GM12878 (cell line): Measurements from ENCODE around the gene FLT3LG. TPM values are rescaled to one million over a fixed set of nuclear protein-coding genes. Genes with fewer than 3 reads are reported as not detected.
"Not testable (repeated sequence)": the region's sequence is repeated elsewhere in the genome, so short reads cannot be mapped to it uniquely, and the experiment has no call there.

Experiments
- ATAC-seq: fragments of 200-7000 bp; cut with Tn5 transposase; 3 replicates; pipeline ENCODE4 v1.9.1; 2020; ENCODE audit warnings: mild to moderate bottlenecking, moderate library complexity
- BruUV-seq: library from RNA; stranded (reverse); fragments of 400-500 nt; replicated peaks from 2 replicates; lab custom pipeline; 2021; lab: Mats Ljungman, UMichigan
- CTCF ChIA-PET: fragments of 300-600 bp; sonication (Branson Sonifier 250); formaldehyde crosslinking; extraction: SDS; loops from one replicate; lab custom pipeline; 2021; ENCODE audit warnings: inconsistent platforms; lab: Yijun Ruan, JAX
- POLR2A ChIA-PET: fragments of 350-600 bp; formaldehyde crosslinking; extraction: SDS; loops from one replicate; lab custom pipeline; 2021; ENCODE audit warnings: inconsistent platforms; lab: Charles Lee
- RAD21 ChIA-PET: fragments of 300-600 bp; sonication (Branson Sonifier 250); formaldehyde crosslinking; loops from one replicate; lab custom pipeline; 2023; ENCODE audit warnings: antibody characterized with exemption; ENCODE audit not compliant: unreplicated experiment; lab: Charles Lee
- SMC1A ChIA-PET: fragments of 300-600 bp; sonication (Branson Sonifier 250); formaldehyde crosslinking; loops from one replicate; lab custom pipeline; 2023; ENCODE audit not compliant: unreplicated experiment, uncharacterized antibody; lab: Charles Lee
- DNase-seq: peaks from one replicate; pipeline ENCODE4 v3.0.0-alpha.2; 2011; ENCODE audit warnings: low read depth, low spot score
- FAIRE-seq: peaks from 3 replicates; lab custom pipeline; 2011; peaks lifted over from hg19 to GRCh38; lab: Jason Lieb, UNC
- H2AFZ ChIP-seq: 2 replicates; pipeline ENCODE4 v1.6.0; 2011; ENCODE audit warnings: low read depth, low read length, control low read depth; ENCODE audit not compliant: control insufficient read depth
- H3K27ac ChIP-seq: 2 replicates; pipeline ENCODE4 v1.5.1; 2011; ENCODE audit warnings: control low read depth; ENCODE audit not compliant: control insufficient read depth, insufficient read depth
- H3K27me3 ChIP-seq, 2 experiments: replicated peaks in 1 of 2; 2 replicates each; pipeline versions ENCODE4 v1.6.0 to v1.6.1; 2011; ENCODE audit warnings: low read length in 1 of 2; ENCODE audit not compliant: control insufficient read depth in 2 of 2, insufficient read depth in 2 of 2
- H3K36me3 ChIP-seq, 2 experiments: 2 replicates each; pipeline ENCODE4 v1.5.1; 2011; ENCODE audit warnings: low read length in 1 of 2; ENCODE audit not compliant: control insufficient read depth in 2 of 2, insufficient read depth in 2 of 2
- H3K4me1 ChIP-seq: 2 replicates; pipeline ENCODE4 v1.6.1; 2011; ENCODE audit warnings: mild to moderate bottlenecking, low read length, moderate library complexity, mixed read lengths; ENCODE audit not compliant: control insufficient read depth, insufficient read depth
- H3K4me2 ChIP-seq: 2 replicates; pipeline ENCODE4 v1.6.0; 2011; ENCODE audit warnings: control low read depth; ENCODE audit not compliant: control insufficient read depth, insufficient read depth
- H3K4me3 ChIP-seq: fragments of 200-600 bp; sonication (generic); 2 replicates; pipeline ENCODE4 v1.5.1; 2016
- H3K79me2 ChIP-seq: 2 replicates; pipeline ENCODE4 v1.6.0; 2011; ENCODE audit warnings: low read length; ENCODE audit not compliant: control insufficient read depth, insufficient read depth
- H3K9ac ChIP-seq: 2 replicates; pipeline ENCODE4 v1.8.0; 2011; ENCODE audit warnings: low read length, control low read depth, mixed read lengths; ENCODE audit not compliant: control insufficient read depth, insufficient read depth
- H3K9me3 ChIP-seq: replicated peaks from 3 replicates; pipeline ENCODE4 v1.5.1; 2011; ENCODE audit warnings: mild to moderate bottlenecking, low read length; ENCODE audit not compliant: control insufficient read depth, insufficient read depth
- H4K20me1 ChIP-seq: 2 replicates; pipeline ENCODE4 v1.6.0; 2011; ENCODE audit not compliant: control insufficient read depth, insufficient read depth
- CBX5 ChIP-seq: sonication (generic); IDR thresholded peaks from 2 replicates; pipeline ENCODE4 v1.6.1; 2016; ENCODE audit warnings: low read depth, moderate library complexity, mild to moderate bottlenecking, inconsistent platforms
- JUND ChIP-seq: IDR thresholded peaks from 2 replicates; pipeline ENCODE4 v1.6.1; 2012; ENCODE audit warnings: low read depth, mild to moderate bottlenecking, low read length, improper control_type of control experiment, moderate library complexity
- RB1 ChIP-seq: fragments of 450-650 bp; formaldehyde crosslinking; IDR thresholded peaks from 2 replicates; pipeline ENCODE4 v1.6.1; 2017; ENCODE audit warnings: mild to moderate bottlenecking, borderline replicate concordance
- YBX1 ChIP-seq: fragments of 450-650 bp; IDR thresholded peaks from 2 replicates; pipeline ENCODE4 v1.6.1; 2016; ENCODE audit warnings: antibody characterized with exemption
- ZNF274 ChIP-seq: IDR thresholded peaks from one replicate; pipeline ENCODE4 v1.8.0; 2011; ENCODE audit not compliant: insufficient read length, insufficient read depth
- WGBS: methylation state at CpG from one replicate; pipeline ENCODE4 v1.1.6; 2016; ENCODE audit warnings: low lambda C conversion rate; ENCODE audit not compliant: insufficient replicate concordance, insufficient coverage; ENCODE audit errors: missing lambda C conversion rate; 5-methylcytosine and 5-hydroxymethylcytosine counted together
- in situ Hi-C: fragments of 300-500 bp; cut with MboI; formaldehyde crosslinking; loops from 9 replicates; pipeline ENCODE4 v1.14.3; 2018; ENCODE audit warnings: mixed read lengths
- intact Hi-C: fragments of 100-400 bp; cut with micrococcal nuclease; formaldehyde crosslinking; loops from one replicate; pipeline ENCODE4 v1.14.2; 2022; ENCODE audit not compliant: unreplicated experiment
- polyA plus RNA-seq, 11 experiments: library from polyadenylated mRNA; depleted of rRNA in 4 of 11; unstranded in 6 of 11; stranded (reverse) in 5 of 11; fragments of >200 nt; fragmentation: Nextera tagmentation in 4 of 11; fragmentation: Illumina TruSeq in 1 of 11; extraction: Ambion mirVana in 4 of 11; extraction: Trizol in 1 of 11; gene quantifications; 1 replicate in 1 of 11; 2 replicates in 10 of 11; pipeline versions ENCODE4 v1.2.1 to v1.2.3, GENCODE V29; 2011 to 2016; ENCODE audit warnings: inconsistent platforms in 2 of 11, missing spikeins in 2 of 11, low read depth in 1 of 11
- total RNA-seq, 4 experiments: library from RNA; depleted of rRNA in 3 of 4; stranded (reverse); fragments of >200 nt in 3 of 4; fragmentation: Illumina TruSeq in 1 of 4; extraction: Trizol in 1 of 4; gene quantifications; 2 replicates each; pipeline versions ENCODE4 v1.2.1 to v1.2.3, GENCODE V29; 2013 to 2021
- TF ChIP-seq, protein P1 (sequence below): fragments of 450-650 bp; IDR thresholded peaks from 2 replicates; pipeline ENCODE4 v1.6.1; 2016; ENCODE audit warnings: mild to moderate bottlenecking, moderate library complexity, borderline replicate concordance

FLT3LG gene
- total and polyA plus RNA-seq, 10 of the 15 experiments (the other 5 are each of a cell fraction or from before 2014, with no cell fraction given), result 0.68 to 13.1 (median 4.3) TPM

DNA sequence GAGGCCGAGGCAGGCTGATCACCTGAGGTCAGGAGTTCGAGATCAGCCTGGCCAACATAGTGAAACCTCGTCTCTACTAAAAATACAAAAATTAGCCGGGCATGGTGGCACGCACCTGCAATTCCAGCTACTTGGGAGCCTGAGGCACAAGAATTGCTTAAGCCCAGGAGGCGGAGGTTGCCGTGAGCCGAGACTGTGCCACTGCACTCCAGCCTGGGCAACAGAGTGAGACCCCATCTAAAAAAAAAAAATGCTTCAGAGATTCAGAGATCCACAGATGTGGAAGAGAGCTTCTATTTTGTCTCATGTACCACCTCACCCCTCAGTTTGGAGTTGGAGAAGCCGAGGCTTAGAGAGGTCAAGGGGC is 531 bp upstream of the FLT3LG start:
- H3K79me2 ChIP-seq, BruUV-seq, in situ Hi-C loops, H3K27me3 ChIP-seq, H3K9me3 ChIP-seq, ATAC-seq, H3K36me3 ChIP-seq, DNase-seq, H4K20me1 ChIP-seq, FAIRE-seq: not testable (repeated sequence)
- Histone ChIP-seq H3K4me2 (peak overlapping the region; percentile 98), H3K9ac (peak overlapping the region; percentile 61; the same call in 1 of the 2 replicates), H3K4me1 (peaks cover 38% of the 10 kb centered on the region), H3K27ac (peak overlapping the region; percentile 66), H2AFZ (peak overlapping the region; percentile 92), H3K4me3 (peak overlapping the region; percentile 82; the same call in 1 of the 2 replicates)
- WGBS, result 60% methylated on average over 9 of the region's 9 CpGs
- intact Hi-C loops, result loop anchor here (2.0 to 5.0 kb wide), 2 partner anchors 73 to 141 kb away; no protein-coding TSS in a partner anchor
- TF ChIP-seq JUND, result 0 out of 2 replicates have a peak, but pooled peaks have one; percentile 1
- ChIA-PET CTCF (interaction anchor here (0.6 to 5.9 kb wide), 39 partner anchors 10 to 375 kb away, joined by 3 to 68 read pairs (median 4); partner anchors contain the start of genes ALDH16A1, CD37, NOSIP and PIH1D1), RAD21 (interaction anchor here (0.8 to 6.0 kb wide), 9 partner anchors 13 to 247 kb away, joined by 3 to 90 read pairs (median 5); partner anchors contain the start of genes ALDH16A1, PIH1D1 and RPL13A), POLR2A (interaction anchor here (0.6 to 6.2 kb wide), 3 partner anchors 21 to 209 kb away, joined by 3 to 81 read pairs (median 3); partner anchors contain the start of genes ALDH16A1 and PIH1D1), SMC1A (interaction anchor here (0.8 to 2.2 kb wide), 11 partner anchors 10 to 205 kb away, joined by 3 to 12 read pairs (median 3); partner anchors contain the start of genes PIH1D1 and RPS11)

DNA sequence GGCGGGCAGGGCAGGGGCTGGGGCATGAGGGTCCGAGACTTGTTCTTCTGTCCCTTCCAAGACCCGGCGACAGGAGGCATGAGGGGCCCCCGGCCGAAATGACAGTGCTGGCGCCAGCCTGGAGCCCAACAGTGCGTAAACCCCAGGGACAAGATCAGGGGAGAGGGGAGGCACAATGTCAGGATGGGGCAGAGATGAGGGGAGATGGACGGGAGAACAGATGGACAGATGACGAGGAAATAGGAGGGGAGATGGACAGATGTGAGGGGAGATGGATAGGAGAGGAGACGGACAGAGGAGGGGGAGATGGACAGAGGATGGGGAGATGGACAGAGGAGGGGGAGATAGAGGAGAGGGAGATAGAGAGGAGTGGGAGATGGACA is 518 bp downstream of the FLT3LG start:
- FAIRE-seq (no peak), DNase-seq (no peak), ATAC-seq (peak; percentile 1; the same call in 2 of the 3 replicates)
- Histone ChIP-seq H3K27me3 (no peaks in the 10 kb centered on the region), H3K4me2 (peak overlapping the region; percentile 92), H3K27ac (peak overlapping the region; percentile 47; the same call in 1 of the 2 replicates), H3K36me3 (no peaks in the 10 kb centered on the region), H3K9me3 (no peaks in the 10 kb centered on the region), H3K9ac (peak overlapping the region; percentile 61; the same call in 1 of the 2 replicates), H3K4me3 (peak overlapping the region; percentile 82), H4K20me1 (no peaks in the 10 kb centered on the region), H3K4me1 (peaks cover 30% of the 10 kb centered on the region), H2AFZ (peak overlapping the region; percentile 92), H3K79me2 (no peaks in the 10 kb centered on the region)
- ChIA-PET SMC1A (interaction anchor here (1.0 to 1.4 kb wide), 4 partner anchors 25 to 204 kb away, joined by 3 to 6 read pairs (median 4); no protein-coding TSS in a partner anchor), POLR2A (no interaction called here), CTCF (interaction anchor here (1.0 to 5.9 kb wide), 7 partner anchors 9 to 105 kb away, joined by 3 to 68 read pairs (median 6); partner anchors contain the start of genes ALDH16A1, NOSIP and PIH1D1), RAD21 (no interaction called here)
- intact Hi-C loops, result loop anchor here (1.0 to 5.0 kb wide), 2 partner anchors 31 to 142 kb away; no protein-coding TSS in a partner anchor
- in situ Hi-C loops, result no loop called here
- BruUV-seq, result no TSS peak
- 0% methylated on average over 9 of the region's 11 CpGs for WGBS
- TF ChIP-seq YBX1 (peak; percentile 61; the same call in 1 of the 2 replicates), RB1 (no peak), CBX5 (no peak), ZNF274 (no peak)
- TF ChIP-seq, protein P1, sequence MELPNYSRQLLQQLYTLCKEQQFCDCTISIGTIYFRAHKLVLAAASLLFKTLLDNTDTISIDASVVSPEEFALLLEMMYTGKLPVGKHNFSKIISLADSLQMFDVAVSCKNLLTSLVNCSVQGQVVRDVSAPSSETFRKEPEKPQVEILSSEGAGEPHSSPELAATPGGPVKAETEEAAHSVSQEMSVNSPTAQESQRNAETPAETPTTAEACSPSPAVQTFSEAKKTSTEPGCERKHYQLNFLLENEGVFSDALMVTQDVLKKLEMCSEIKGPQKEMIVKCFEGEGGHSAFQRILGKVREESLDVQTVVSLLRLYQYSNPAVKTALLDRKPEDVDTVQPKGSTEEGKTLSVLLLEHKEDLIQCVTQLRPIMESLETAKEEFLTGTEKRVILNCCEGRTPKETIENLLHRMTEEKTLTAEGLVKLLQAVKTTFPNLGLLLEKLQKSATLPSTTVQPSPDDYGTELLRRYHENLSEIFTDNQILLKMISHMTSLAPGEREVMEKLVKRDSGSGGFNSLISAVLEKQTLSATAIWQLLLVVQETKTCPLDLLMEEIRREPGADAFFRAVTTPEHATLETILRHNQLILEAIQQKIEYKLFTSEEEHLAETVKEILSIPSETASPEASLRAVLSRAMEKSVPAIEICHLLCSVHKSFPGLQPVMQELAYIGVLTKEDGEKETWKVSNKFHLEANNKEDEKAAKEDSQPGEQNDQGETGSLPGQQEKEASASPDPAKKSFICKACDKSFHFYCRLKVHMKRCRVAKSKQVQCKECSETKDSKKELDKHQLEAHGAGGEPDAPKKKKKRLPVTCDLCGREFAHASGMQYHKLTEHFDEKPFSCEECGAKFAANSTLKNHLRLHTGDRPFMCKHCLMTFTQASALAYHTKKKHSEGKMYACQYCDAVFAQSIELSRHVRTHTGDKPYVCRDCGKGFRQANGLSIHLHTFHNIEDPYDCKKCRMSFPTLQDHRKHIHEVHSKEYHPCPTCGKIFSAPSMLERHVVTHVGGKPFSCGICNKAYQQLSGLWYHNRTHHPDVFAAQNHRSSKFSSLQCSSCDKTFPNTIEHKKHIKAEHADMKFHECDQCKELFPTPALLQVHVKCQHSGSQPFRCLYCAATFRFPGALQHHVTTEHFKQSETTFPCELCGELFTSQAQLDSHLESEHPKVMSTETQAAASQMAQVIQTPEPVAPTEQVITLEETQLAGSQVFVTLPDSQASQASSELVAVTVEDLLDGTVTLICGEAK, result no peak
